OCI-M2 (cell line): ENCODE measurements around the gene MYL5.
"Not testable (repeated sequence)": the region's sequence is repeated elsewhere in the genome, so short reads cannot be mapped to it uniquely, and the experiment has no call there.

ENCODE experiments used
- DNase-seq: peaks from one replicate; lab custom pipeline; 2025; ENCODE audit not compliant: unreplicated experiment; lab: John Stamatoyannopoulos, UW

MYL5 gene

GRCh38 chr4:723751-724530 is 49.6 kb downstream of the MYL5 start:
- no peak for DNase-seq

GRCh38 chr4:725391-726234 is 51.3 kb downstream of the MYL5 start:
- DNase-seq: no peak

GRCh38 chr4:726235-726787 is 52.0 kb downstream of the MYL5 start:
- no peak for DNase-seq

- no peak for DNase-seq
These were observed 52.5 kb downstream of the MYL5 start for GRCh38 chr4:726838-727237.

GRCh38 chr4:727576-727975 is 53.2 kb downstream of the MYL5 start:
- DNase-seq: no peak

- DNase-seq: no peak
These were observed 55.3 kb downstream of the MYL5 start for GRCh38 chr4:729336-730315.

- no peak for DNase-seq
These were observed 56.2 kb downstream of the MYL5 start for GRCh38 chr4:730511-730910.

- DNase-seq: not testable (repeated sequence)
These were observed 56.9 kb downstream of the MYL5 start for GRCh38 chr4:730946-731904.
